Chondrocyte (in vitro differentiated cells): ENCODE results near the gene RASL10A. TPM values are rescaled to one million over a fixed set of nuclear protein-coding genes. Genes with fewer than 3 reads are reported as not detected.

Experiments
- DNase-seq: peaks from one replicate; pipeline ENCODE4 v3.0.0; 2021; ENCODE audit warnings: mixed read lengths, low spot score
- H3K27ac Mint-ChIP-seq: one replicate; pipeline ENCODE4 v1.8.0; 2021; ENCODE audit warnings: mild to moderate bottlenecking, moderate library complexity, mixed read lengths; ENCODE audit not compliant: unreplicated experiment
- H3K27me3 Mint-ChIP-seq: 2 replicates; pipeline ENCODE4 v1.8.0; 2021; ENCODE audit warnings: low read depth, mixed read lengths
- H3K36me3 Mint-ChIP-seq: 2 replicates; pipeline ENCODE4 v1.8.0; 2021; ENCODE audit warnings: low read depth, mixed read lengths
- H3K4me1 Mint-ChIP-seq: 2 replicates; pipeline ENCODE4 v1.8.0; 2021; ENCODE audit warnings: low read depth, mild to moderate bottlenecking, mixed read lengths
- H3K4me3 Mint-ChIP-seq: one replicate; pipeline ENCODE4 v1.8.0; 2021; ENCODE audit warnings: mild to moderate bottlenecking, moderate library complexity, mixed read lengths; ENCODE audit not compliant: unreplicated experiment
- H3K9me3 Mint-ChIP-seq: 2 replicates; pipeline ENCODE4 v1.8.0; 2021; ENCODE audit warnings: low read depth, mixed read lengths
- total RNA-seq: library from RNA; stranded (reverse); gene quantifications from 3 replicates; pipeline ENCODE4 v1.2.1, GENCODE V29; 2021
- TF ChIP-seq, protein P1 (sequence below): fragments of 200-600 bp; sonication (generic); IDR thresholded peaks from 2 replicates; pipeline ENCODE4 v1.5.0; 2021; ENCODE audit warnings: antibody characterized with exemption, mild to moderate bottlenecking, moderate library complexity

RASL10A gene
- total RNA-seq, 1 donor from 2014 or later, result 0.27 TPM

DNA sequence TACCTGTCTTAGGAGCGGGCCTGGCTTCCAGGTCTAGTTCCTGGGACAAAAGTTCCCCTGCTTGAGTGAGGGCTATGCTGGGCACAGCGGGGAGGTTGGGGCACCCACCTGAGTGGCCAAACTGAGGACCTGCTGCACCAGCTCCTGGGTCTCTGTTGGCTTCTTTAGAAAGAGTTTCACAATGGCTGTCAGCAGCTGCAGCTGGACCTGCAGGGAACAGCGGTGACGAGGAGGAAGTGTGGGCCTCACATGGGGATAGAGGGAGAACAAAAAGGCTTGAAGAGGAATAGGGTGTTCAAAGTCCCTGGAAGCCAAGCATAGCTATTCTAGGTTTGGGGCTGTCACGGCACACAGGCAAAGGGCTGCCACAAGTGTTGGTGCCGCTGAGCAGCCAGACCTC is 26.7 kb upstream of the RASL10A start:
- Mint-ChIP-seq H3K4me3 (no peak overlapping the region), H3K27me3 (no peaks in the 10 kb centered on the region), H3K9me3 (no peaks in the 10 kb centered on the region), H3K4me1 (peaks cover 23% of the 10 kb centered on the region), H3K36me3 (peaks cover 30% of the 10 kb centered on the region), H3K27ac (no peak overlapping the region)
- no peak for DNase-seq
- TF ChIP-seq, protein P1, sequence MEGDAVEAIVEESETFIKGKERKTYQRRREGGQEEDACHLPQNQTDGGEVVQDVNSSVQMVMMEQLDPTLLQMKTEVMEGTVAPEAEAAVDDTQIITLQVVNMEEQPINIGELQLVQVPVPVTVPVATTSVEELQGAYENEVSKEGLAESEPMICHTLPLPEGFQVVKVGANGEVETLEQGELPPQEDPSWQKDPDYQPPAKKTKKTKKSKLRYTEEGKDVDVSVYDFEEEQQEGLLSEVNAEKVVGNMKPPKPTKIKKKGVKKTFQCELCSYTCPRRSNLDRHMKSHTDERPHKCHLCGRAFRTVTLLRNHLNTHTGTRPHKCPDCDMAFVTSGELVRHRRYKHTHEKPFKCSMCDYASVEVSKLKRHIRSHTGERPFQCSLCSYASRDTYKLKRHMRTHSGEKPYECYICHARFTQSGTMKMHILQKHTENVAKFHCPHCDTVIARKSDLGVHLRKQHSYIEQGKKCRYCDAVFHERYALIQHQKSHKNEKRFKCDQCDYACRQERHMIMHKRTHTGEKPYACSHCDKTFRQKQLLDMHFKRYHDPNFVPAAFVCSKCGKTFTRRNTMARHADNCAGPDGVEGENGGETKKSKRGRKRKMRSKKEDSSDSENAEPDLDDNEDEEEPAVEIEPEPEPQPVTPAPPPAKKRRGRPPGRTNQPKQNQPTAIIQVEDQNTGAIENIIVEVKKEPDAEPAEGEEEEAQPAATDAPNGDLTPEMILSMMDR, result no peak

DNA sequence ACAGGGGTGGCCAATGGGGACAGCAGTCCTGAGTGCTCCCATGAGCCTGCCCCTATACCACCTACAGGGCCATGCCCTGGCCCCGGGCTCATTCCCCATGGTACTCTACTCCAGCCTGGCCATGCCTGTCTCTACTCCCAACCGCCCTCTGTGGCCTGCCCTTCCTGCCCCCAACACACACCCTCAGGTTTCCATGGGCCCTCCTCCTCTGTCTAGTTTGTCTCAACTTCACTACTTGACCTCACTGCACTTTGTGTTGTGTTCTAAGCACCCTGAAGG is 26.3 kb upstream of the RASL10A start:
- TF ChIP-seq, protein P1, result no peak
- Mint-ChIP-seq H3K27ac (no peak overlapping the region), H3K27me3 (no peaks in the 10 kb centered on the region), H3K4me3 (no peak overlapping the region), H3K4me1 (peaks cover 23% of the 10 kb centered on the region), H3K36me3 (peaks cover 32% of the 10 kb centered on the region), H3K9me3 (no peaks in the 10 kb centered on the region)
- no peak for DNase-seq

GRCh38 chr22:29341056-29341848 is 25.8 kb upstream of the RASL10A start:
- peaks cover 34% of the 10 kb centered on the region for H3K36me3 Mint-ChIP-seq
- no peak overlapping the region for H3K27ac Mint-ChIP-seq
- TF ChIP-seq, protein P1, result no peak
- no peak overlapping the region for H3K4me3 Mint-ChIP-seq
- H3K4me1 Mint-ChIP-seq, result peaks cover 23% of the 10 kb centered on the region
- H3K9me3 Mint-ChIP-seq, result no peaks in the 10 kb centered on the region
- no peak for DNase-seq
- no peaks in the 10 kb centered on the region for H3K27me3 Mint-ChIP-seq

DNA sequence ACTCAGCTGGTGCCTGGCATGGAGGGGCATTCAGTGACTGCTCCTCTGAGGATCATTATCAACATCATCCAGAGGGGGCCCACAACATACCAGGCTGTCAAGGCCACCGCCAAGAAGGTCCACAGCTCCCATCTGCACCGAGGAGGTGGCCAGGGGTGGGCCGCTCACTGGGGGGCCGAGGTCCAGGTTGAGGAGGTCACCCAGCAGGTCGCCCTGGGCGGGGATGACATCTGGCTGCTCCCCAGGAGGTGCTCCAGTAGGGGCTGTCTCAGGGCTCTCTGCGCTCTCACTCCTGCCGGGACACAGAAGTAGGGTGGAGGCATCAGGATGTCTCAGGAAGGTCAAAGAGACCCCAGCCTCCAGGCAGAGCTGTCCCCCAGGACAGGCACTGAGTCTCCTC is 25.1 kb upstream of the RASL10A start:
- Mint-ChIP-seq H3K27ac (no peak overlapping the region), H3K36me3 (peaks cover 41% of the 10 kb centered on the region), H3K4me1 (peaks cover 21% of the 10 kb centered on the region), H3K9me3 (no peaks in the 10 kb centered on the region), H3K27me3 (no peaks in the 10 kb centered on the region), H3K4me3 (no peak overlapping the region)
- TF ChIP-seq, protein P1, result no peak
- DNase-seq, result no peak

GRCh38 chr22:29339381-29340235 is 24.1 kb upstream of the RASL10A start:
- peaks cover 44% of the 10 kb centered on the region for H3K36me3 Mint-ChIP-seq
- no peak overlapping the region for H3K27ac Mint-ChIP-seq
- H3K4me1 Mint-ChIP-seq, result peaks cover 28% of the 10 kb centered on the region
- no peak for DNase-seq
- H3K9me3 Mint-ChIP-seq, result no peaks in the 10 kb centered on the region
- no peak overlapping the region for H3K4me3 Mint-ChIP-seq
- TF ChIP-seq, protein P1, result no peak
- H3K27me3 Mint-ChIP-seq, result no peaks in the 10 kb centered on the region
